HTERT RPE-1 (cell line): ENCODE measurements around the gene RPL12.

Experiments
- in situ Hi-C: fragments of 300-500 bp; cut with MboI; formaldehyde crosslinking; loops from 4 replicates; pipeline ENCODE4 v1.14.3; 2020; ENCODE audit warnings: low sequenced_read_pairs

Gene RPL12

DNA sequence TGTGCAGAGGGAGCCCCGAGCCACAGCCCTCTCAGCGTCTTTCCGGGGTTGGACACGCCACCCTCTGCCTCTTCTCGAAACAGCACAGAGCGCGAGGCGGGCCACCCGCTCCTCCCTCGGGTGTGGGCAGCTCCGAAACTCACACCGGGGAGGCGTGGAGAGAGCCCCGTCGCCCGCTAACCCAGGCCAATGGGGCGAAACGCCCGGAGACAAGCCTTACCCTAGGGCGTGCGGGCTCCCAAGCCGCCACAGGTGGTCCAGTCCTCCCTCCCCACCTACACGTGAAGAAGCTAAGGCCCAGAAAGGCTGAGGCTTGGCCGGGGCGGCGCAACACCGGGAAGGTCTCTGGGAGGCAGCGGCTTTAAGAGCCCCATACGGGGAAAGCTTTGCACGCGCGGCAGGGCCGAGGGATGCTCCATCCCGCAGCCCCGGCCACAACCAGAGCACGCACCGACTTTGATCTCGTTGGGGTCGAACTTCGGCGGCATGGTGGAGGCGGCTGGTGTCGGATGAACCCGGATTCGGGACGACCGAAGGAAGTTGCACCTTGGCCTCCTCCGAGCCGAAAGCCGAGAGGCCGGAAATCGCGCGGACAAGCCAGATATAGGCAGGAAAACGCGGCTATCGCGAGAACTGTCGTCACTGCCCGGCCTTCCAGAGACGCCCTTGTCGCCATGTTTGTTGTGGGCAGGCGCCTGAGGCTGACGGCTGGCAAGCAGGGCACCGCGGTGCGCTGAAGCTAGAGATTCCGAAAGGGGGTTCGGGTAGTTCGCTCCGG lies at the start of gene RPL12, which contains the start of gene LRSAM1:
Gene RPL12, minus strand, starts transcription at position 577 of the 778 bp plus-strand sequence. Its CDS starts 89 bp downstream, at position 488.
Gene LRSAM1, plus strand, starts transcription at position 681 of the 778 bp plus-strand sequence. CDS start 3,018 bp downstream, outside the sequence.
- in situ Hi-C loops, result no loop called here

DNA sequence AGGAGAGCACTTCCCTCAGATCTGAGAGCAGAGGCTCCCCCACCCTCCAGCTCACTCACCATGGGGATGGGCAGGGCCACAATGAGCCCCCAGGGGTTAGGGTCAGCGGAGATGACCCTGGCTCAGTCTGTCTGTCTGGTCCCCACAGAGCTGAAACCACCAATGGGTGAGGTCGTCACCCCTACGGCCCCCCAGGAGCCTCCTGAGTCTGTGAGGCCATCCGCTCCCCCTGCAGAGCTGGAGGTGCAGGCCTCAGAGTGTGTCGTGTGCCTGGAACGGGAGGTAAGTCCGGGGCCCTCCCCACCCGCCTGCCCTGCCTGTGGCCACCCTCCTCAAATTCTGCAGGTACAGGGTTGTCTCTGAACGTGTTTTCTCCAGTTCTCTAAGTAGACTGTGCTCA lies 49.7 kb upstream of the RPL12 start:
- in situ Hi-C loops, result no loop called here

DNA sequence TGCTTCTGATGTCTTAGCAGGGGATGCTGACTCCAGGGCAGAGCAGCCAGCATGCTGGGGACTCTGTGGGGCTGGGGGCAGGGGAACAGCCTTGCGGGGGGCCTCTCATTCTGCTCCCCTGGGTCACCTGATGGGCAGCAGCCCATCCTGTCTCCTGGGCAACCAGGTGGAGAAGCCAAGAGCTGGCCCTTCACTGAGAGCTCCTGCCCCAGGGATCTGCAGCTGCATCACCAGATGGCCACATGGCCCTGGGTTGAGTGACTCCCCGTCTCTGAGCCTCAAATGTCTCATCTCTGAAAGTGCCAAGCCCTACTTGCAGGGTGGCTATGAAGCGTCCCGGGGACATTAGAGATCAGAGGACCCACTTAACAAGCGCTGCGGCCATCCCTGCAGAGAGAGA lies 49.2 kb upstream of the RPL12 start:
- in situ Hi-C loops, result no loop called here

DNA sequence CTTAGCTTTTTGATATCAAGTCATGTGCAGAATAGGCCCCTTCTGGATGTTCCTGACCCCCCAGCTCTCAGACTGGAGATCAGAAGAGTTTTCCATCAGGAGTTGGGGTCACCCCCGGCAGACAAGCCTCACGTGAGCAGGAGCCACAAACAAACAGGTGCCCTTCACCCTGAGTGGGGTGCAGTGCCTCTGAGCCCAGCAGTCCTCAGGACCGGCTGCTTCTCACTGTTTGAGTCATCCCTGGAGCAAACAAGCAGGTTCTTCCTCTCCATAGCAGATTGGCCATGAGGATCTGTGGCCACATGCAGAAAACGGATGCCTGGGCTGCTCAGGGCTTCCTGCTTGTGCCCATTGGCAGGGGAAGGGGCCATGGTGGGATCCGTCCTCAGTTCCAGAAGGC lies 47.1 kb upstream of the RPL12 start:
- in situ Hi-C loops, result no loop called here

DNA sequence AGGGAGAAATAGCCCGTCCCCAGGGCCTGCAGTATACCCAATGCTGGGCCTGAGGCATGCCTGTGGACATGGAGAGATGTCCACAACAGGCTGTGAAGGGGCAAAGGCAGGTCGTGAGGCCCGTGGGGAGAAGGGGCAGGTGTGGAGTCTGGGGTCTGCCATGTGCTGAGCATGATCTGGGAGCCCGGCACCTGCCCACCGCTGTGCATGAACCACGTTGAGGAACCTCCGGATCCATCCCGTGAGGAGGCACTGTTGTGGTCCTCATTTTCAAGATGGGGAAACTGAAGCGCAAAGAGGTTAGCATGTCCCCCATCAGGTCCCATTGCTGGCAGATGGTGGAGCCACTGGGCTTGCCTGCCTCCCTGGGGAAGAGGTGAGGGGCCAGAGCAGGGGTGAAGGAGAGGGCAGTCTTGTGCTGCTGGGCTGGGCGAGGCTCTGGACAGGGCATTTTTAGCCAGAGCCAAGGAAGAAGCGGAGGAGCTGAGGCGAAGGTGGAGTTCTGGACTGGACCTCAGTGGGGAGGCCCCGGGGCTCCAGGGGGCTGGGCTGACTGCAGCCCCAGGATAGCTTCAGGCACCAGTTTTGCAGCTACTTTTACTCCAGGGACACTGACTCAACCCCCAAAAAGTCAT lies 46.6 kb upstream of the RPL12 start:
- in situ Hi-C loops, result no loop called here

DNA sequence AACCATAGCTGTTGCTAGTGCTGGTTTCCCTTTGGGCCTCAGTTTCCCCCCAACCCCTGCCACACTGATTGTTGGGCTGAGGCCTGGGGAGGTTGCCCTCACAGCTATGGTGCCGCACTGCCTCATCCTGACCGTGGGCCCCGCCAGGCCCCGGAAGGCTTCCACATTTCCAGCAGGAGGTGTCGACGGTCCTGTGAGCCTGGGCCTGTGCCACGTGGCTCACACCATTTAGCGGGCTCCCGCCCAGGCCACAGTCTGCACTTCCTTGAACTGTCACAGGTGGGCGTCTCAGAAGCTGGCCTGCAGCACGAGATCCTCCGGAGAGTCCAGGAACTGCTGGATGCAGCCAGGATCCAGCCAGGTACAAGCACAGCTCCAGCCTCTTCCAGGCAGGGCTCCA lies 45.8 kb upstream of the RPL12 start:
- in situ Hi-C loops, result no loop called here

DNA sequence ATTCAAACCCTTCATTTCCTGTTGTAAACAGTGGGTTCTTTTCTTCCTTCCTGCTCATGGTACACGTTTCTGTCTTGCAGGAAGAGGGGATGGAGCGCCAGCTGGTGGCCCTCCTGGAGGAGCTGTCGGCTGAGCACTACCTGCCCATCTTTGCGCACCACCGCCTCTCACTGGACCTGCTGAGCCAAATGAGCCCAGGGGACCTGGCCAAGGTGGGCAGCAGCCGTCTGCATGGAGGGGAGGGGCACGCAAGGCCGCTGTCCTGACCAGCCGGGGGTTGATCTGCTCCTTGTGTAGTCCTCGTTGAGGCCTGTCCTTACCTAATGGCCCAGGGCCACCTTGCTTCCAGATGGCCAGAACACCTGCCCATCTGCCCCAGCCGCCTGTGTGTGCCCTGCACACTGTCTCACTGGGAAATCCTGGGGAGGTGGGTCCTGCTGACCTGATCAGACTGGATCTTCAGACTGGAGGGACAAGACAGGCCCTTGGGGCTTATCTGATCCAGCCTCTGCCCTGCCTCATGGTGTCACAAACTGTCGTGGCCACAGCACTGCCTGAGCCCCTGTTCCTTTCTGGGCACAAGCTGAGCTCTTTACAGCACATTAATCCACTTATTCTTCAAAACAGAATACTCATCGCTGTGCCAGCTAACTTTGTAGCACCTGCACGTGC lies 44.8 kb upstream of the RPL12 start:
- in situ Hi-C loops, result no loop called here

DNA sequence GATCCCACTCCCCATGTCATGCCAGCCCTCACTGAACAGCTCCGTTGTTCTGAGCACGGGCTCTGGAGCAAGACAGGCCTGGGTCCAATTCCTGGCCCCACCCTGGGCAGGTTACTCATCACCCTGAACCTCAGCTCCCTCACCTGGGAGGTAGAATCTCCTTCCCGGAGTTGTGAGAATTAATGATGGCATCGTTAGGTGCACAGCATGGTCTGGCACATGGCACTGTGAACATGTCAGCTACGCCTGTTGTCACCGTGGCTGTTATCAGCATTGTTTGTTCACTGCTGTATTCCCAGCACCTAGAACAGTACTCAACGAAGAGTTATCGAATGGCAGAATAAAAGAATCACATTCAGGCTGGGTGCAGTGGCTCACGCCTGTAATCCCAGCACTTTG lies 43.1 kb upstream of the RPL12 start:
- in situ Hi-C loops, result no loop called here

DNA sequence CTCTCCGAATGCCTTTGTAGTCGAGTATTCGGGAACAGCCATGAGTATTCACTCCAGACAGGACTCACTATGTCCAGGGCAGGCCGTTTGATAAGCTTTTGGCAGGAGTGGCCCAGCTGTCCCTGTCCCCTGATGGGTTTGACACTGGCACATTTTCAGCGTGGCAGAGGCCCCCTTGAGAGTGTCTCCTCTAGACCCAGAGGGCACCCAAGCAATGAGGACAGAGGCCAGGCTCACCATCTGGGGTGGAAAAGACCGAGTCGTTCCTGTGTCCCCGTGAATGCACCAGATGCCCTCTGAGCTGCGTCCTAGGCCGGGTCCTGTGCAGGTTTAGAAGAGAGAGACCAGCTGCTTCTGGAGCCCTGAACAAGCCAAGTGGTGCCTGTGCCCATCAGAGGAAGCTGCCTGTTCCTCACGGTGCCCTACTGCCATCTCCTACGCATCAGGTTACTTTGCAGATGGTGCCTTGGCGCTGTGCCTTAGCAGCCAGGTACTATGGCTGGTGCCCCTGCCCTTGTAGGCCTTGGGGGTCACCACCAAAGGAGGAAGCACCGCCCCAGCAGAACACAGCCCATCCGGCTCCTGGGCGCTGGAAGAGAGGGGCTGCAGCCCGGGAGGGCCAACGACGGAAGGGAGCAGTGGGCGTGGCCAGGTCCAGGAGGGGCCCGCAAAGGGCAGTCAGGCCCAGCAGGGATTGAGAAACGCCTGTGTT lies 42.5 kb upstream of the RPL12 start:
- in situ Hi-C loops, result no loop called here

DNA sequence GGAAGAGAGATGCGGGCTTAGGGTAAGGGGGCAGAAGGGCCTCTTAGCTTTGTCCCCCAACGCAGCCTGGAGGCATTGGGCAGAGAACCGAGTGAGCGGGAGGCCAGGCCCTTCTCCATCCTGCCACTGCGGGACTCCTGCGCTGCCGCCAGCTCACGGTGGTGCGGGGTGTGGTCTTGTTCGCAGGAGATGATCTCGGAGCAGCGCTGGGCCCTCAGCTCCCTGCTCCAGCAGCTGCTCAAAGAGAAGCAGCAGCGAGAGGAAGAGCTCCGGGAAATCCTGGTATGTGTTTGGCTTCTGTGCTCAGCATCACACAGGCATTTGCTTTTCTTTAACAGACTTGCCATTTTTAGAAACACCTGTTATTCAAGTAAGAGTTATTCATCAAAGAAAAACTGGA lies 41.4 kb upstream of the RPL12 start:
- in situ Hi-C loops, result no loop called here

DNA sequence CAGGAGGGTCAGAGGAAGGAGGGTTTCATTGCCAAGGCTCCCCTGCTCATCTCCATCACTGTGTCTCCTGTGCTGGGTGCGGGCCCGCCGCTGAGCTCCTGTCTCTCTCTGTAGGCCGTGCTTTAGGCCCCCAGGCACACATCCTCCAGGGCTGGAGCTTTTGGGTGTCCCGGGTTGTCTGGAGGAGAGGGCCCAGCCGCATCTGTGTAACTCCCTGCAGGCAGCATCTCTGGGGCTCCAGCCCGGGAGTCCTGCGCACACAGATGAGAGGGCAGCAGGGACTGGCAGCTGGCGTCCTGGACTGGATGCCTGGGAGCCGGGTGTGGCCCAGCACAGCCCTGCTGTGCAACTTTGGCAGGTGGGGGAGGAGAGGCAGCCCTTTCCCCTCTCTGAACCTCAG lies 40.3 kb upstream of the RPL12 start:
- in situ Hi-C loops, result no loop called here

DNA sequence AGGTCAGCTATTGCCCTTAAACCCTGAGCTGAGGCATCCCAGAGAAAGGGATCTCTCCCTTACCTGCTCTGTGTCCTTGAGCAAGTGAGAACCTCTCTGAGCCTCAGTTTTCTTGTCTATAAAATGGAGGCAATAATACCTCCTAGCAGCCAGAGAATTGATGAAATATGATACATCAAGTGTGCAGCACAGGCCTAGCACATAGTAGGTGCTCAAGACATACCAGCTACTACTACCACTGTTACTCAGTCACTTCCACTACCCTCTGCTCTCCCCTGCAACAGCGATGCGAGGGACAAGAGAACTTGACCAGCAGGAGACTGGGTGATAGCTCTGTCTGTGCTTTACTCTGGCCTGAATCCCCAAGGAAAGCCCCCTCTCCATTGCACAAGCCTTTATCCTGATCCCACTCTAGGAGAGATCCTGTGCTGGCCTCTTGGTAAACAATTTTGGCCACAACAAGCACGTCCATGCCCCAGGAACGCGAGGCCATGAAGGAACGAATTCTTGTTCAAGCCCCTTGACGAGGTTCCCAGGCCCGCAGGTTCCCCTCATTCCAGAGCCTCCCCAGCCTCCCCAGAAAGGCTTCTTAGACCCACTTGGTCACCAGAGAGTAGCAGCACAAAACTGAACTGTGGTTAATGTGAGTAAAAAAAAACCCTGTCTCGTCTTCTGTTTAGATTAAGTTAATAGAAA lies 39.5 kb upstream of the RPL12 start:
- in situ Hi-C loops, result no loop called here

DNA sequence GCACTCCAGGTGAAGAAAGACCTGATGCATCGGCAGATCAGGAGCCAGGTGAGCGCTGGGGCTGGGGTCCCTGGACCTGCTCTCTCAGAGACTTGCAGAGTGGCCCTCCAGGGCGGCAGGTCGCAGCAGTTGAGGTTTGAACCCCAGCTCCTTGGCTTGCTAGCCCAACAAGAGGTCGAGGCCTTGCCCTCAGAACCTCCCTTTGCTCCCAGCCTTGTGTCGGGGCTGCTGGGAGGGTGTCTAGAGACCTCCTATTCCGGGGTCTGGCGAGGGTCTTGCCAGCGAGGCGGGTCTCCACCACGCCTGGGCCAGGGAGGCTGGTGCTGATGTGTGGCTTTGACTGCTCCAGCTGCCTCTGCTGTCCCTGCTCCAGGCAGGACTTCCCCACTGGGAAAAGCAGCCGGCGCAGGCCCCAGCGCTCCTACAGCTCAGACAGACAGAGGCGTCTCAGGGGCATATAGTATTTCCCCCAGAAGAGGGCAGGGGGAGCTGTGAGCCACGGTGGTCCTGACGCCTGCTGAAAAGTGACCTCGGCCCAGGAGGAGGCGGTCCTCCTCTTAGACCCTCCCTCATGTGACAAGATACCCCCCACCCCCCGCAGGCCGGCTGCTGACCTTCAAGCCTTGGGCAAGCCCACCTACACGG lies 38.4 kb upstream of the RPL12 start:
- in situ Hi-C loops, result no loop called here

DNA sequence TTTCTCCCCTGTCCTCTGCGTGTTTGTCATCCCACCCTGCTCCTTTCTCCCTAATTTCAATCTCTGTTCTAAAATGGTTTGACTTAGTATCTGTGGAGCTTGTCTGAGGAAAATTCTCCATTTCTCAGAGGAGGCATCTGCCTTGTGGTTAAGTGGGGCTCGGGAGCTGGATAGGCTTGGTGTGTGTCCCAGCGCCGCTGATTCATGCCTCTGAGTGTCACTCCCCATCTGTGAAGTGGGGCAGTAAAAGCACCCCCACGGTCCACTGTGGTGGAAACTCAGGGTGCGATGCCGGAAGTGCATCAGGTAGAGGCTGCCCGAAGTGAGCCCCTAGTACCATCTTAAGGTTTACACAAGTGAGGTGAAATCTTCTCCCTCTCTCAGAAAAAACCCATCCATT lies 37.7 kb upstream of the RPL12 start:
- in situ Hi-C loops, result no loop called here

DNA sequence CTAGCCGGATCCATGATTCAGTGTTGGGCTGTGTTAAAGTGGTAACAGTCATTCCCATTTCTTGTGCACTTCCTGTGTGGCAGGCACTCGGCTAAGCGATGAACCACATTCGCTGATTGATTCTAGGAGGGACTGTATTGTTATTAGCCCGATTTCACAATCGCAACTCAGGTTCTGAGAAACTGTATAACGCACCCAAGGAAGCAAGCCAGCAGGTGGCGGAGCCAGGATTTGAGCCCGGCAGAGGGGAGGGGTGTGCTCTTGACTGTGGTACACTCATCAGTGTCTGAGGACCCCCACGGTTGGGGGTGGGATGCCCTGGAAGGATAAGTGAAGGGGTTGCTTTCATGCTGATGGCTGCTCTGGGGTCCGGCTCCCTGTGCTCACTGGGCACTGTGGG lies 34.8 kb upstream of the RPL12 start:
- in situ Hi-C loops, result no loop called here

DNA sequence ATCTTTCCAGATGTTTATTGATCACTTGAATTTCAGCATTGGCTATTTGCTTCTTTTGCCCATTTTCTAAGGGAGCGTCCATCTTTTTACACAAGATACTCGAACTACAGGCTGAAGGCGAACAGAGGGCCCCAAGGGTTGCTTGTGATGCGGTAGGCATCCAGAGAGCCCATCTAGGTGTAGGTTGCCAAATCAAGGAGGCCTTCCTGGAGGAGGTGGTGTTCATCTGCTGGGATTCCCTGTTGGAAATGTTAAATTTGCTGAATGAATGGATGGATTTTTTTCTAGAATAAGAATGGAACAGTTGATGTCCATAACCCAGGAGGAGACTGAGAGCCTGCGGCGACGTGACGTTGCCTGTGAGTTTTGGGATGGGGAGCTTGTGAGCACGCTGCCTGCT lies 31.5 kb upstream of the RPL12 start:
- in situ Hi-C loops, result no loop called here

DNA sequence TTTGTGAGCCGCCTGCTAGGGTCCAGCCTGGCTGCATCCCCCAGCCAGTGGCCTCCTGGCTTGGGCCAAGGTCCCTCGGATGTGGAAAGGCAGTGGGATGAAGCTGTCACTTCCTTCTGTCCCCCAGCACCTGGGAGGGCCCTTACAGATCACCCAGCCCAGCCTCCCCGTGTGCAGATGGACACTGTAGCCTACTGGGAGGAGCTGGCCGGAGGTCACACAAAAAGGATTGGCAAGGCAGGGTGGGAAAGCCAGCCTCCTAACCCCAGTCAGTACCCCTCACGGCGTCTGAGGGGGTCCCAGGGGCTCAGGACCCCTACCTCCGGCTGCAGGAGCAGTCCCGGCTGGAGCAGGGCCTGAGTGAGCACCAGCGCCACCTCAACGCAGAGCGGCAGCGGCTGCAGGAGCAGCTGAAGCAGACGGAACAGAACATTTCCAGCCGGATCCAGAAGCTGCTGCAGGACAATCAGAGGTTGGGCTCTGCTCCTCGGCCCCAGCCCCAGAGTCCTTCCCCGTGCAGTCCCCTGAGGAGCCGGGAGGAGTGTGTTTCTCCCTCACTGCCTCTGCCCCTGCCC lies 28.4 kb upstream of the RPL12 start:
- in situ Hi-C loops, result no loop called here

DNA sequence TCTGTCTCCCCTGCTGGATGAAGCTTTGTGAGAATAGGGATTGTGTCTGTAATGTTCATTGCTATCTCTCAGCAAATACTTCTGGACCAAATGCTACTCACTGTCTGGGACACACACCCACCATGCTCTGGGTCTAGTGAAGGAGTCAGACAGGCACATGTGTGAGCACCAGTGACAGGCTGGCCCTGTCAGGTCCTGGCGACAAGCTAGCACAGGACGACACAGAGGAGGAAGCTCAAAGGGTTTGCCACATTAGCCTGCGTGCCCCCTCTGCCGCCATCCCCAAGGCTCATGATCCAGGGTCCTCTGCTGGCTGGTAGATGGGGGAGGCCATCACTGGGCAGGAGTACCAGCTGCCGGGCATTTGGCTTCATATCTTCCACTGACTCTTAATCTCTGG lies 23.4 kb upstream of the RPL12 start:
- in situ Hi-C loops, result no loop called here

DNA sequence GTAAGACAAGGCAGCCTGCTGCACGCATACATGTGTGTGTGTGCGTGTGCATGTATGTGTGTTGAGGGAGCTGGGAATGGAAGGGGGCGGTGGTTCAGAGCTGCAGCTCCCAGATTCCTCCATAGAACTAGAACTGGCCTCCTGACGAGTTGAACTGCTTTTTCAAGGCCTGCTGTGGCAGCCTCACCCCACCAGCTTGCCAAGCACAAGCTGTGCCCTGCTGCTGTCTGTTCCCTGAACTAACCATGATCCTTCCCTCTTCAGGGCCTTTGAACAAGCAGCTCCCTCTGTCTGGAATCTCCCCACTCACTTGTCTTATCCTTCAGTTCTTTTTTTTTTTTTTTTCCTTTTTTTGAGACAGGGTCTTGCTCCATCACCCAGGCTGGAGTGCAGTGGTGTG lies 22.7 kb upstream of the RPL12 start:
- in situ Hi-C loops, result no loop called here

DNA sequence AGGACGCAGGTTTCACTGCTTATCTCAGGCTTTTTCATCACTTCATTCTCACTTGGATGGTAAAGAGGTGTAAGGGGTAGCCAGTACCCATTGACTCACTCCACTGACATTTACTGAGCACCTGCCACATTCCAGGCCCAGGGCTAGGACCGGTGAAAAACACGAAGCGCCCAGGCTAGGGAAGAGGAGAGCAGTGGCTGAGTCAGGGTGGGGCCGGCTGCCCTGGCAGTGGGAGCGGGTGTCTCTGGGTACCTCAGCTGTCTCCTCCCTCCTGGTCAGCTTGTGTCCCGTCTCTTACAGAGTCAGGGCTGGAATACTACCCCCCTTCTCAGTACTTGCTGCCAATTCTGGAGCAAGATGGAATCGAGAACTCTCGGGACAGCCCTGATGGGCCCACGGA lies 22.3 kb upstream of the RPL12 start:
- in situ Hi-C loops, result no loop called here
